SU-DHL-6 (cell line): ENCODE data around the gene UCP2.

Source experiments
- H2AFZ ChIP-seq: fragments of 200-600 bp; sonication (generic); 2 replicates; pipeline ENCODE4 v1.6.1; 2014; ENCODE audit warnings: low read depth, mild to moderate bottlenecking, moderate library complexity, mixed read lengths, antibody characterized with exemption, low read length; ENCODE audit not compliant: severe bottlenecking
- H3F3A ChIP-seq: fragments of 200-600 bp; shearing (Covaris generic); 2 replicates; pipeline ENCODE4 v1.6.0; 2016; ENCODE audit warnings: antibody characterized with exemption, mild to moderate bottlenecking; ENCODE audit not compliant: insufficient read depth
- H3K27ac ChIP-seq: fragments of 200-600 bp; sonication (generic); 2 replicates; pipeline ENCODE4 v1.5.1; 2016; ENCODE audit warnings: low read depth, mild to moderate bottlenecking, low read length, moderate library complexity, mixed read lengths
- H3K27me3 ChIP-seq: fragments of 200-600 bp; sonication (generic), shearing (Covaris generic); 2 replicates; pipeline ENCODE4 v1.6.0; 2014; ENCODE audit warnings: mild to moderate bottlenecking, low read length
- H3K36me3 ChIP-seq: fragments of 200-600 bp; sonication (generic); 2 replicates; pipeline ENCODE4 v1.6.1; 2014; ENCODE audit warnings: mild to moderate bottlenecking, low read length, mixed read lengths
- H3K4me2 ChIP-seq: fragments of 300-600, 200-600 bp; shearing (Covaris generic), sonication (generic); 2 replicates; pipeline ENCODE4 v1.6.0; 2014; ENCODE audit warnings: low read length, low read depth, mild to moderate bottlenecking; ENCODE audit not compliant: poor library complexity, severe bottlenecking
- H3K4me3 ChIP-seq: fragments of 200-600 bp; sonication (generic); 2 replicates; pipeline ENCODE4 v1.5.1; 2014; ENCODE audit warnings: antibody characterized with exemption, low read length, mild to moderate bottlenecking, mixed read lengths; ENCODE audit not compliant: insufficient read depth, poor library complexity, severe bottlenecking
- H3K79me2 ChIP-seq: fragments of 200-600 bp; sonication (generic); 2 replicates; pipeline ENCODE4 v1.6.1; 2014; ENCODE audit warnings: mild to moderate bottlenecking, low read length, moderate library complexity; ENCODE audit not compliant: insufficient read depth
- H3K9ac ChIP-seq: fragments of 200-600 bp; sonication (generic); 2 replicates; pipeline ENCODE4 v1.7.0; 2014; ENCODE audit warnings: mild to moderate bottlenecking, low read length
- H3K9me2 ChIP-seq: fragments of 200-600 bp; sonication (generic); replicated peaks from 2 replicates; pipeline ENCODE4 v1.6.1; 2014; ENCODE audit warnings: low read length; ENCODE audit not compliant: insufficient read depth
- H3K9me3 ChIP-seq: fragments of 200-600 bp; sonication (generic); 2 replicates; pipeline ENCODE4 v1.6.1; 2014; ENCODE audit warnings: low read length, mixed read lengths; ENCODE audit not compliant: insufficient read depth
- H4K20me1 ChIP-seq: fragments of 200-600 bp; sonication (generic); 2 replicates; pipeline ENCODE4 v1.6.1; 2014; ENCODE audit warnings: low read depth, mild to moderate bottlenecking, antibody characterized with exemption, low read length, moderate library complexity, mixed read lengths
- EZH2phosphoT487 ChIP-seq: fragments of 200-600 bp; sonication (generic), shearing (Covaris generic); conservative IDR thresholded peaks from 2 replicates; pipeline ENCODE4 v1.6.1; 2018; ENCODE audit warnings: mild to moderate bottlenecking, antibody characterized with exemption, low read length, moderate library complexity, mixed read lengths
- TF ChIP-seq, protein P1 (sequence below): fragments of 200-600 bp; sonication (generic); IDR thresholded peaks from one replicate; pipeline ENCODE4 v1.5.1; 2017; ENCODE audit warnings: antibody characterized with exemption, mild to moderate bottlenecking, low read length, moderate library complexity; ENCODE audit not compliant: insufficient read depth, poor library complexity, severe bottlenecking

Gene UCP2

DNA sequence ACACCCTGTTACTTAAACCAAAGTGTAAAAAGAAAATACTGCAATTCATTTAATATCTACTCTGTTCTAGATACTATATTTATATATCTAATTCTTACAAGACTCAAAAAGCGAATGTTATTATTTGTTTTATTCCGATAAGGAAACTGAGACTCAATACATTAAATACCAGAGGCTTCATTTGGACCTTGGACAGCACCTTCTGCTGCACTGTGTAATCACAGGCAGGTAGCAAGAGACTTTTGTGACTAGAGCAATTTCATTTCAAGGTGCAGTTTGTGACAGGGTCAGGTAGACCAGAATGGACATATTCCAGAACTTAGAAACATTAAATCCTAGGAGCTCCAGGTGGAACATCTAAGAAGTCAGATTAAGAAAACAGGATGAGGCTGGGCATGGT is 53.3 kb downstream of the UCP2 start:
- no peaks in the 10 kb centered on the region for H3K79me2 ChIP-seq
- H3F3A ChIP-seq: no peaks in the 10 kb centered on the region
- H3K9ac ChIP-seq: no peak overlapping the region
- H3K9me3 ChIP-seq: no peaks in the 10 kb centered on the region
- no peak overlapping the region for H3K4me3 ChIP-seq
- H4K20me1 ChIP-seq: no peaks in the 10 kb centered on the region
- no peaks in the 10 kb centered on the region for H3K36me3 ChIP-seq
- no peak overlapping the region for H2AFZ ChIP-seq
- TF ChIP-seq, protein P1, sequence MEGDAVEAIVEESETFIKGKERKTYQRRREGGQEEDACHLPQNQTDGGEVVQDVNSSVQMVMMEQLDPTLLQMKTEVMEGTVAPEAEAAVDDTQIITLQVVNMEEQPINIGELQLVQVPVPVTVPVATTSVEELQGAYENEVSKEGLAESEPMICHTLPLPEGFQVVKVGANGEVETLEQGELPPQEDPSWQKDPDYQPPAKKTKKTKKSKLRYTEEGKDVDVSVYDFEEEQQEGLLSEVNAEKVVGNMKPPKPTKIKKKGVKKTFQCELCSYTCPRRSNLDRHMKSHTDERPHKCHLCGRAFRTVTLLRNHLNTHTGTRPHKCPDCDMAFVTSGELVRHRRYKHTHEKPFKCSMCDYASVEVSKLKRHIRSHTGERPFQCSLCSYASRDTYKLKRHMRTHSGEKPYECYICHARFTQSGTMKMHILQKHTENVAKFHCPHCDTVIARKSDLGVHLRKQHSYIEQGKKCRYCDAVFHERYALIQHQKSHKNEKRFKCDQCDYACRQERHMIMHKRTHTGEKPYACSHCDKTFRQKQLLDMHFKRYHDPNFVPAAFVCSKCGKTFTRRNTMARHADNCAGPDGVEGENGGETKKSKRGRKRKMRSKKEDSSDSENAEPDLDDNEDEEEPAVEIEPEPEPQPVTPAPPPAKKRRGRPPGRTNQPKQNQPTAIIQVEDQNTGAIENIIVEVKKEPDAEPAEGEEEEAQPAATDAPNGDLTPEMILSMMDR: no peak
- TF ChIP-seq EZH2phosphoT487: no peak
- H3K9me2 ChIP-seq: no peaks in the 10 kb centered on the region
- H3K27me3 ChIP-seq: no peaks in the 10 kb centered on the region
- no peak overlapping the region for H3K4me2 ChIP-seq
- H3K27ac ChIP-seq: no peak overlapping the region
